B cell (primary cell): ENCODE data around the gene TNFRSF1B. TPM values are rescaled to one million over a fixed set of nuclear protein-coding genes. Genes with fewer than 3 reads are reported as not detected.

Experiments
- ATAC-seq: fragments of 200-7000 bp; cut with Tn5 transposase; one replicate; pipeline ENCODE4 v1.10.0; 2021; ENCODE audit warnings: low read depth, mild to moderate bottlenecking, moderate number of reproducible peaks, moderate library complexity
- CTCF ChIA-PET: fragments of 350-600 bp; sonication (Branson Sonifier 250); formaldehyde crosslinking; loops from one replicate; lab custom pipeline; 2021; ENCODE audit warnings: antibody characterized with exemption, inconsistent platforms; lab: Charles Lee
- POLR2A ChIA-PET: fragments of 350-600 bp; sonication (Branson Sonifier 250); formaldehyde crosslinking; loops from one replicate; lab custom pipeline; 2021; ENCODE audit warnings: antibody characterized with exemption; lab: Charles Lee
- DNase-seq: peaks from one replicate; pipeline ENCODE4 v3.0.0; 2013
- H2AFZ ChIP-seq: 2 replicates; pipeline ENCODE4 v1.6.1; 2012; ENCODE audit warnings: mild to moderate bottlenecking, low read depth, low read length; ENCODE audit not compliant: insufficient read depth, poor library complexity, severe bottlenecking
- H3K27ac ChIP-seq, 2 donors: 1 replicate in 1 of 2; 2 replicates in 1 of 2; pipeline ENCODE4 v1.5.1; 2012 to 2013; ENCODE audit warnings: low read length in 2 of 2, mild to moderate bottlenecking in 2 of 2, moderate library complexity in 1 of 2
- H3K27me3 ChIP-seq, 4 experiments: fragments of 200-600 bp in 1 of 4; sonication (generic) in 1 of 4; replicated peaks in 1 of 4; 1 replicate in 2 of 4; 2 replicates in 2 of 4; pipeline versions ENCODE4 v1.6.1 to v1.7.0; 2013 to 2016; ENCODE audit warnings: low read length in 3 of 4, mild to moderate bottlenecking in 2 of 4, mixed read lengths in 1 of 4, moderate library complexity in 1 of 4; ENCODE audit not compliant: insufficient read depth in 4 of 4, control insufficient read depth in 3 of 4; ENCODE audit errors: control extremely low read depth in 1 of 4
- H3K36me3 ChIP-seq, 2 experiments: replicated peaks in 1 of 2; 1 replicate in 1 of 2; 2 replicates in 1 of 2; pipeline versions ENCODE4 v1.6.1 to v1.7.1; 2013; ENCODE audit warnings: low read length in 1 of 2; ENCODE audit not compliant: insufficient read depth in 2 of 2, control insufficient read depth in 1 of 2; ENCODE audit errors: control extremely low read depth in 1 of 2, extremely low read depth in 1 of 2
- H3K4me1 ChIP-seq, 2 donors: fragments of 200-600 bp in 1 of 2; sonication (generic) in 1 of 2; 1 replicate in 1 of 2; 2 replicates in 1 of 2; pipeline versions ENCODE4 v1.5.1 to v1.6.1; 2013 to 2017; ENCODE audit warnings: low read length in 2 of 2; ENCODE audit not compliant: control insufficient read depth in 2 of 2, insufficient read depth in 2 of 2
- H3K4me2 ChIP-seq: replicated peaks from 2 replicates; pipeline ENCODE3; 2012; ENCODE audit warnings: mild to moderate bottlenecking, low read depth, low read length; ENCODE audit not compliant: poor library complexity, severe bottlenecking
- H3K4me3 ChIP-seq, 5 experiments: fragments of 200-600 bp in 1 of 5; sonication (generic) in 1 of 5; 1 replicate in 3 of 5; 2 replicates in 2 of 5; pipeline versions ENCODE4 v1.5.1 to v1.7.0; 2011 to 2016; ENCODE audit warnings: low read length in 4 of 5, mild to moderate bottlenecking in 4 of 5, low read depth in 2 of 5, control low read depth in 1 of 5, moderate library complexity in 1 of 5; ENCODE audit not compliant: insufficient read depth in 1 of 5; ENCODE audit errors: control extremely low read depth in 1 of 5, extremely low read depth in 1 of 5
- H3K79me2 ChIP-seq: fragments of 200-600 bp; sonication (generic); one replicate; pipeline ENCODE4 v1.6.0; 2016; ENCODE audit warnings: low read length; ENCODE audit not compliant: control insufficient read depth, insufficient read depth
- H3K9ac ChIP-seq: fragments of 200-600 bp; sonication (generic); 2 replicates; pipeline ENCODE4 v1.6.1; 2017; ENCODE audit warnings: mild to moderate bottlenecking, low read length, moderate library complexity
- H3K9me3 ChIP-seq, 3 donors: one replicate each; pipeline versions ENCODE4 v1.6.1 to v1.7.1; 2013; ENCODE audit warnings: low read length in 2 of 3; ENCODE audit not compliant: control insufficient read depth in 2 of 3, insufficient read depth in 1 of 3; ENCODE audit errors: control extremely low read depth in 1 of 3
- H4K20me1 ChIP-seq: 2 replicates; pipeline ENCODE4 v1.6.0; 2012; ENCODE audit warnings: mild to moderate bottlenecking, low read length; ENCODE audit not compliant: insufficient read depth, control insufficient read depth, poor library complexity, severe bottlenecking
- H3K27ac Mint-ChIP-seq: one replicate; pipeline ENCODE4 v1.8.0; 2021; ENCODE audit warnings: mixed read lengths
- H3K27me3 Mint-ChIP-seq: one replicate; pipeline ENCODE4 v1.8.0; 2021; ENCODE audit warnings: mixed read lengths
- H3K4me1 Mint-ChIP-seq: one replicate; pipeline ENCODE4 v1.8.0; 2021; ENCODE audit warnings: mixed read lengths
- H3K4me3 Mint-ChIP-seq: one replicate; pipeline ENCODE4 v1.8.0; 2021; ENCODE audit warnings: mixed read lengths
- H3K9me3 Mint-ChIP-seq: one replicate; pipeline ENCODE4 v1.8.0; 2022; ENCODE audit warnings: mixed read lengths; ENCODE audit not compliant: insufficient read depth
- EZH2 ChIP-seq: IDR thresholded peaks from 2 replicates; pipeline ENCODE4 v1.6.1; 2012; ENCODE audit warnings: borderline replicate concordance, low read depth, mild to moderate bottlenecking, moderate library complexity, low read length; ENCODE audit not compliant: insufficient read depth, poor library complexity, severe bottlenecking
- whole genome bisulfite sequencing: methylation state at CpG from one replicate; pipeline ENCODE4 v1.1.5; 2013; ENCODE audit warnings: missing lambda C conversion rate; ENCODE audit not compliant: insufficient coverage; 5-methylcytosine and 5-hydroxymethylcytosine counted together
- intact Hi-C: fragments of 100-400 bp; cut with micrococcal nuclease; formaldehyde crosslinking; loops from one replicate; pipeline ENCODE4 v1.10.0; 2022
- polyA plus RNA-seq: library from polyadenylated mRNA; depleted of rRNA; stranded (reverse); fragments of >200 nt; gene quantifications from 2 replicates; pipeline ENCODE4 v1.2.3, GENCODE V29; 2012
- total RNA-seq, 2 donors: library from RNA; stranded (reverse); fragments of 120-200 nt in 1 of 2; gene quantifications; 1 replicate in 1 of 2; 2 replicates in 1 of 2; pipeline versions ENCODE4 v1.2.3 to v1.2.4, GENCODE V29; 2013 to 2022
- TF ChIP-seq, protein P1 (sequence below): fragments of 200-600 bp; IDR thresholded peaks from one replicate; pipeline ENCODE4 v1.8.0; 2022; ENCODE audit warnings: antibody characterized with exemption, mild to moderate bottlenecking

The TNFRSF1B gene
- total and polyA plus RNA-seq, 2 donors (not counting 1 experiment from before 2014, with no cell fraction given): 37.7 to 99.4 TPM

GRCh38 chr1:12201352-12202189, 34.8 kb downstream of the TNFRSF1B start:
- intact Hi-C loops: no loop called here
- Mint-ChIP-seq H3K9me3 (no peaks in the 10 kb centered on the region), H3K27me3 (no peaks in the 10 kb centered on the region), H3K4me3 (peak overlapping the region; percentile 37), H3K4me1 (peaks cover 65% of the 10 kb centered on the region), H3K27ac (peak overlapping the region; percentile 84)
- CTCF ChIA-PET: interaction anchor here (0.7 to 17.5 kb wide), 3 partner anchors 8 to 912 kb away, joined by 5 to 685 read pairs (median 54); no protein-coding TSS in a partner anchor
- peaks cover 5% of the 10 kb centered on the region for H3K79me2 ChIP-seq
- H3K4me3 ChIP-seq: peak overlapping the region in 1 of 5 experiments; percentile 15
- H4K20me1 ChIP-seq: no peaks in the 10 kb centered on the region
- WGBS: 61% methylated on average over 13 of the region's 18 CpGs
- peak overlapping the region; percentile 31 to 32 for H3K27ac ChIP-seq
- H2AFZ ChIP-seq: no peak overlapping the region
- H3K9ac ChIP-seq: no peak overlapping the region
- POLR2A ChIA-PET: interaction anchor here (0.7 to 2.1 kb wide), 4 partner anchors 33 to 75 kb away, joined by 3 to 9 read pairs (median 5); no protein-coding TSS in a partner anchor
- H3K36me3 ChIP-seq: peaks cover 0 to 30% of the 10 kb centered on the region in 2 experiments
- peaks cover 13 to 72% of the 10 kb centered on the region in 2 donors for H3K4me1 ChIP-seq
- H3K9me3 ChIP-seq: peaks cover 0 to 13% (median 0%) of the 10 kb centered on the region in 3 donors
- no peaks in the 10 kb centered on the region for H3K27me3 ChIP-seq
- ATAC-seq: no peak
- TF ChIP-seq, protein P1, sequence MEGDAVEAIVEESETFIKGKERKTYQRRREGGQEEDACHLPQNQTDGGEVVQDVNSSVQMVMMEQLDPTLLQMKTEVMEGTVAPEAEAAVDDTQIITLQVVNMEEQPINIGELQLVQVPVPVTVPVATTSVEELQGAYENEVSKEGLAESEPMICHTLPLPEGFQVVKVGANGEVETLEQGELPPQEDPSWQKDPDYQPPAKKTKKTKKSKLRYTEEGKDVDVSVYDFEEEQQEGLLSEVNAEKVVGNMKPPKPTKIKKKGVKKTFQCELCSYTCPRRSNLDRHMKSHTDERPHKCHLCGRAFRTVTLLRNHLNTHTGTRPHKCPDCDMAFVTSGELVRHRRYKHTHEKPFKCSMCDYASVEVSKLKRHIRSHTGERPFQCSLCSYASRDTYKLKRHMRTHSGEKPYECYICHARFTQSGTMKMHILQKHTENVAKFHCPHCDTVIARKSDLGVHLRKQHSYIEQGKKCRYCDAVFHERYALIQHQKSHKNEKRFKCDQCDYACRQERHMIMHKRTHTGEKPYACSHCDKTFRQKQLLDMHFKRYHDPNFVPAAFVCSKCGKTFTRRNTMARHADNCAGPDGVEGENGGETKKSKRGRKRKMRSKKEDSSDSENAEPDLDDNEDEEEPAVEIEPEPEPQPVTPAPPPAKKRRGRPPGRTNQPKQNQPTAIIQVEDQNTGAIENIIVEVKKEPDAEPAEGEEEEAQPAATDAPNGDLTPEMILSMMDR: no peak
- TF ChIP-seq EZH2: no peak
- DNase-seq: no peak
- peak overlapping the region; percentile 14 for H3K4me2 ChIP-seq

GRCh38 chr1:12202190-12202497, 35.4 kb downstream of the TNFRSF1B start:
- H4K20me1 ChIP-seq: no peaks in the 10 kb centered on the region
- H3K9me3 ChIP-seq: peaks cover 0 to 13% (median 0%) of the 10 kb centered on the region in 3 donors
- WGBS: 100% methylated on average over 1 of the region's 6 CpGs
- CTCF ChIA-PET: interaction anchor here (17.5 kb wide), 1 partner anchor 79 kb away, joined by 685 read pairs; no protein-coding TSS in a partner anchor
- no peak for DNase-seq
- ATAC-seq: no peak
- H3K4me2 ChIP-seq: peak overlapping the region; percentile 14
- H3K9ac ChIP-seq: no peak overlapping the region
- POLR2A ChIA-PET: interaction anchor here (0.8 to 2.1 kb wide), 3 partner anchors 33 to 76 kb away, joined by 3 to 9 read pairs (median 4); no protein-coding TSS in a partner anchor
- H3K79me2 ChIP-seq: peaks cover 4% of the 10 kb centered on the region
- TF ChIP-seq EZH2: no peak
- TF ChIP-seq, protein P1: no peak
- H2AFZ ChIP-seq: no peak overlapping the region
- H3K27me3 ChIP-seq: no peaks in the 10 kb centered on the region
- Mint-ChIP-seq H3K4me3 (peak overlapping the region; percentile 10), H3K9me3 (no peaks in the 10 kb centered on the region), H3K27me3 (no peaks in the 10 kb centered on the region), H3K27ac (peak overlapping the region; percentile 82), H3K4me1 (peaks cover 62% of the 10 kb centered on the region)
- intact Hi-C loops: no loop called here
- H3K4me1 ChIP-seq: peaks cover 12 to 70% of the 10 kb centered on the region in 2 donors
- H3K27ac ChIP-seq: peak overlapping the region; percentile 31 to 32
- H3K4me3 ChIP-seq: peak overlapping the region in 1 of 5 experiments; percentile 15
- H3K36me3 ChIP-seq: peaks cover 0 to 35% of the 10 kb centered on the region in 2 experiments
